Activated T-cell treated with anti-CD3 and anti-CD28 coated beads, Interleukin-2, amount 50 U/mL, for 24 hours (primary cell): ENCODE measurements around the gene PHLPP1.

Experiments used
- DNase-seq: peaks from one replicate; pipeline ENCODE4 v3.0.0-alpha.2; 2020
- H3K27ac Mint-ChIP-seq: 2 replicates; pipeline ENCODE4 v1.8.0; 2020; ENCODE audit warnings: mild to moderate bottlenecking, mixed read lengths
- H3K27me3 Mint-ChIP-seq: 2 replicates; pipeline ENCODE4 v1.8.0; 2020; ENCODE audit warnings: mixed read lengths
- H3K36me3 Mint-ChIP-seq: 2 replicates; pipeline ENCODE4 v1.8.0; 2020; ENCODE audit warnings: low read depth, mixed read lengths
- H3K4me1 Mint-ChIP-seq: 2 replicates; pipeline ENCODE4 v1.8.0; 2020; ENCODE audit warnings: low read depth, mixed read lengths
- H3K4me3 Mint-ChIP-seq: 2 replicates; pipeline ENCODE4 v1.8.0; 2020; ENCODE audit warnings: mild to moderate bottlenecking, moderate library complexity, mixed read lengths
- H3K9me3 Mint-ChIP-seq: 2 replicates; pipeline ENCODE4 v1.8.0; 2020; ENCODE audit warnings: mixed read lengths

The PHLPP1 gene

DNA sequence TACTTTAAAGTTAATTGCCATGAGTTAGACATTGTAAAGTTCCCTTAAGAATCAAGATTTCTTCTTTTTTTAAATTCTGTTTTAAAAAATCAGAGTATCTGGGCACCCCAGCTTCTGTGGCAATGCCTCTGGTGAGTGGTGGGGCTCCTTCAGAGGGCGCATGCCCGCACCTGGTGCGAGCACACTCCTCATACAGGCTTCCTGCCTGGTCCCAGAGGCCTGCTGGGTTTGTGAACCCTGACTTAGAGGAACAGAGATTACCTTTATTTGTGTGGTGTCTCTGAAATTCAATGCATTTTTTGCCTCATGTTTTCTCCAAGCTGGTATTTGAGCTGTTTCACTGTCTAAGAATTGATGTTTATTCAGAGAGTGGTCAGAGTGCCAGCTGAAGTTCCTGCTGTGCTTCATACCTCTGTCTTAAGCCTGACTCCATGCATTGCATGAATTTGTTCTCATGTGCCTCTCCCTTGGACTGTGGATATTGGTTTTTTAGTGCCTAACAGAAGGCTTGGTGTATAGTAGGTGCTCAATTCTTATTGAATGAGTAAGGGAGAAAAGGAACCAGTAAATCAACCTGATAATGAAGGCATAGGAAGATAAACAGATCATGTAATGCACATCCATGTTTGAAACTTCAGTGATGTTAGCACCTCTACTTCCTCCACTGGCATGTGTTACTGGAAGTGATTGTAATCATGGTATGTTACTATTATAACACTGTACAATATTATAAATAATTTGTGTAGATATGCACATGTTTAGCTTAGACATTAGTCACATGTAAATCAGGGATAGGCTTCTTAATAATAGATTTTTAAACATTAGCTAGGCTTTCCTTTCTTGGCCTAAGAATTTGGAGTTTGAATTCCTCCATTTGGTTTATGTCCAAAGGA lies 29.0 kb downstream of the PHLPP1 start:
- Mint-ChIP-seq H3K4me1 (peaks cover 24% of the 10 kb centered on the region), H3K9me3 (no peaks in the 10 kb centered on the region), H3K27me3 (no peaks in the 10 kb centered on the region), H3K4me3 (no peak overlapping the region), H3K36me3 (no peaks in the 10 kb centered on the region), H3K27ac (no peak overlapping the region)
- DNase-seq = no peak

DNA sequence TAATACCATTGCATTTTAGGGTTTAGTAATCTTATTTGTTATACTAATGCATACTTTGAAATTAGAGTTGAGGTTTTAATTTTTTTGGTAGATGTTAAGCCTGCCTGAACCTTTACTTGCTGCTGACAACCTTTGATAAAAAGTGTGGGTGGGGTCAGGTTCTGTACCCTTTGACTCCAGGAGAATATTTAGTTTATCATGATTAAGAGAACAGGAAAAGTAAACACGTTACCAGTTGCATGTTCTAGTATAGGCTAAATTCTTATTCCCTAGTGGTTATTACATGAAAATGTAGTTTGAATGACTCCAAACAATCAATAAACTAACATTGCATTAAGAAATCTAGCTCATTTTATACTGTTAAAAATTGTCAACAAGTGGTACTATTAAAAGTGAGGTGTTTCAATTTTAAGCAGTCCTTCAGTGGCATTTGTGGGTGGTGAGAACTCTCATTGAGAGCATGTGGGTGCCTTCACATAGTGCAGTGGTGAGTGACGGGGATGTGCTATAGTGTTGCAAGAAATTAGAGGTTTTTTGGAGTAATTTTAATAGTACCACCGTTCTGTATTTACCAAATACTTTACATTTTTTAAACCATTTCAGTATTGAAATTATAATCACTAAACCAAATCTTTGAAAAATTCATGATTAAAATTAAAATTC lies 29.9 kb downstream of the PHLPP1 start:
- Mint-ChIP-seq H3K4me1 (peaks cover 20% of the 10 kb centered on the region), H3K36me3 (no peaks in the 10 kb centered on the region), H3K9me3 (no peaks in the 10 kb centered on the region), H3K27me3 (no peaks in the 10 kb centered on the region), H3K4me3 (no peak overlapping the region), H3K27ac (no peak overlapping the region)
- no peak for DNase-seq

DNA sequence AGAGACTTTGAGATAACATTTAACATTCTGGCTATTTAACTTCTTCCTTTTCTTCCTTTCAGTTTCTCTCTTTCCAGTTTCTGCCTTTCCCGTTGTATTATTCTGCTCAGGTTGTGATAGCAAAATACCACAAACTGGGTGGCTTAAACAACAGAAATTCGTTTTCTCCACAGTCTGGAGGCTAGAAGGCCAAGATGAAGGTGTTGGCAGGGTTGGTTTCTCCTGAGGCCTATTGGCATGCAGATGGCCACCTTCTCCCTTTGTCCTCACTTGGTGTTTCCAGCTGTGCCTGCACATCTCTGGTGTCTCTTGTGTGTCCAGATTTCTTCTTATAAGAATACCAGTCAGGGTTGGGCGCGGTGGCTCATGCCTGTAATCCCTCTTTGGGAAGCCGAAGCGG lies 34.0 kb downstream of the PHLPP1 start:
- no peaks in the 10 kb centered on the region for H3K27me3 Mint-ChIP-seq
- peaks cover 17% of the 10 kb centered on the region for H3K4me1 Mint-ChIP-seq
- no peaks in the 10 kb centered on the region for H3K9me3 Mint-ChIP-seq
- no peaks in the 10 kb centered on the region for H3K36me3 Mint-ChIP-seq
- H3K4me3 Mint-ChIP-seq = no peak overlapping the region
- no peak overlapping the region for H3K27ac Mint-ChIP-seq
- DNase-seq = no peak

DNA sequence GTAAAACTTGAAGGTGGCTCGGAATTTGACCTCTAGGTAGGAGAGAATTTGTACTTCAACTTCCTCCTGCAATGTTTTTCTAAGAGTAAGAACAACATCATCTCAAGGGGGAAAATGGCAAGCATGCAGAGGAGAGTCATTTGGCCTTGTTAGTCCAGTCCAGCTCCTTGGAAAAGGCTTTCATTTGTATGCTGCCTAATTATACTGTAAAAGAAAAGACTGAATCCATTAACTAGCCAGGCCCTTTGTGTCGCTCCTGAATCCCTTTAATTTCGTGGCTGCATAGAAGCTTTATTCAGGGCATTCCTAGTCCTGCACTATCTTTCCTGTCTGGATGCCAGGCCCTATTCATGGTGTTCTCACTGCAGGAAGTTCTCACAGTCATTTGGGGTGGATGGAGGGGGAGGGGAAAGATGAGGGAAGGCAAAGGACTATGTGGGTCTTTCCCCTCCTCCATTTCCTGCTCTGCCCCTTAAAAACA lies 36.0 kb downstream of the PHLPP1 start:
- Mint-ChIP-seq H3K4me1 (peaks cover 12% of the 10 kb centered on the region), H3K36me3 (no peaks in the 10 kb centered on the region), H3K27ac (no peak overlapping the region), H3K27me3 (no peaks in the 10 kb centered on the region), H3K9me3 (peaks cover 3% of the 10 kb centered on the region), H3K4me3 (no peak overlapping the region)
- DNase-seq = no peak

DNA sequence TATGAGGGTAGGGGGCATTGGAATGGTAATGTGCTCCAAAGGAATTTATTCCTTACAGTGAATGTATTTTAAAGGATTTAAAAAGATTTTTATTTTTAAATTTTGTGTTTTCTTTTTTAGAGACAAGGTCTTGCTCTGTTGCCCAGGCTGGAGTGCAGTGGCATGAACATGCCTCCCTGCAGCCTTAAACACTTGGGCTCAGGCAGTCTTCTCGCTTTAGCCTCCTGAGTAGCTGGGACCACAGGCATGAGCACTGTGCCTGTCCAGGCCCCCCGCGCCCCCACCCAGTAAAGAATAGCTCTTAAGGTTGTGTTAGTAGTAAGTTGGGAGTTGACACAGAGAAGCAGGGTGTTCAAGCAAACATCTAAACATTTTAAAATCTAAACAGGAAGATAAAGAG lies 36.6 kb downstream of the PHLPP1 start:
- peaks cover 12% of the 10 kb centered on the region for H3K4me1 Mint-ChIP-seq
- H3K4me3 Mint-ChIP-seq = no peak overlapping the region
- no peaks in the 10 kb centered on the region for H3K27me3 Mint-ChIP-seq
- no peaks in the 10 kb centered on the region for H3K36me3 Mint-ChIP-seq
- no peak for DNase-seq
- peaks cover 3% of the 10 kb centered on the region for H3K9me3 Mint-ChIP-seq
- no peak overlapping the region for H3K27ac Mint-ChIP-seq

DNA sequence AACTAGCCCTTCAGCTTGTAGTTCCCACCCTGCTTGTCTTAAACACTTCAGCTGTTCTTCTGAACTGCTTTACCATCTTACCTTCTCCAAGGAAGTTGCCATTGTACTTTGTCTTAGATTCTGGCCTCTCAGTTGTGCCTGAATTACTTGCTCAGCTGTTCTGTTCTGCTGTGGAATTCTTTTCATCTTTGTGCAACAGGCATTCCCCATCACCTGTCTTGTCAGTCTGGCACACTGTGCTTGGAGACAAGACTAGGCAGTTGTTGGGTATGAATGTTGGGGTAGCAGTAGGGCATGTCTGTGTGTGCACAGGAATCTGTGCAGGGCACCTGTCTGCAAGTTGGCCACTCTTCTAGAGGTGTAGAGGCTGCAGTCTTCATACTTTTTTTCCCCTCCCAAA lies 38.7 kb downstream of the PHLPP1 start:
- no peak for DNase-seq
- H3K36me3 Mint-ChIP-seq = no peaks in the 10 kb centered on the region
- peaks cover 3% of the 10 kb centered on the region for H3K9me3 Mint-ChIP-seq
- H3K4me3 Mint-ChIP-seq = no peak overlapping the region
- H3K27ac Mint-ChIP-seq = no peak overlapping the region
- no peaks in the 10 kb centered on the region for H3K27me3 Mint-ChIP-seq
- H3K4me1 Mint-ChIP-seq = peaks cover 12% of the 10 kb centered on the region

DNA sequence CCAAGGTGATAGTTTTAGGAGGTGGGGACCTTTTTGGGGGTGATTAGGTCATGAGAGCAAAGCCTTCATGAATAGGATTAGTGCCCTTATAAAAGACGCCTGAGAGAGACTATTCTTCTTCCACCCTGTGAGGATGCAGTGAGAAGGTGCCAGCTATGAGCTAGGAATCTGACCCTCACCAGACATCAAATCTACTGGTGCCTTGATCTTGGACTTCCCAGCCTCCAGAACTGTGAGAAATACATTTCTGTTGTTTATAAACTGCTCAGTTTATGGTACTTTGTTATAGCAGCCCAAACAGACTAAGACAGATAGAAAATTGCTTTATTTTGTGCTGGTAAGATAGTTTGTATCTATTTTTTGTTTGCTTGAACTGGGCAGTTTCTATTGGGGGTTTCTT lies 40.1 kb downstream of the PHLPP1 start:
- no peak for DNase-seq
- peaks cover 3% of the 10 kb centered on the region for H3K9me3 Mint-ChIP-seq
- H3K36me3 Mint-ChIP-seq = no peaks in the 10 kb centered on the region
- no peak overlapping the region for H3K4me3 Mint-ChIP-seq
- no peak overlapping the region for H3K27ac Mint-ChIP-seq
- H3K27me3 Mint-ChIP-seq = no peaks in the 10 kb centered on the region
- peaks cover 12% of the 10 kb centered on the region for H3K4me1 Mint-ChIP-seq

DNA sequence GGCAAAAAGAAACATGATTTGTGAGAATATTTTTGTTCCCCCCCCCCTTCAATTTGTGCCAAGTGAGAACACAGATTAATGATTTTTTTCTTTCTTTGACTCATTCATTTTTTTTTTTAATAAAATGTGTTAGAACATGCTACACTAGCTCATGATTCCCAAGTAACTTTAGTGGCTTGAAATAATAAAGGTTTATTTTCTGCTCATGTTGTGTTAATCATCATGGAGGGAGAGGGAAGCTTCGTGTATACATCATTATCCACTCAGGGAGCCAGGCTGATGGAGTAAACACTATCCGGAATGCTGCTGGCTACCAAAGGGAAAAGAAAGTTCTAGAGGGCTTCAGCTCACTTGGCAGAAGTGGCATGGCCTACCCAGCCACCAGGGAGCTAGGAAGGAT lies 40.6 kb downstream of the PHLPP1 start:
- DNase-seq = no peak
- H3K27me3 Mint-ChIP-seq = no peaks in the 10 kb centered on the region
- H3K4me3 Mint-ChIP-seq = no peak overlapping the region
- H3K9me3 Mint-ChIP-seq = peaks cover 3% of the 10 kb centered on the region
- no peak overlapping the region for H3K27ac Mint-ChIP-seq
- H3K36me3 Mint-ChIP-seq = no peaks in the 10 kb centered on the region
- peaks cover 7% of the 10 kb centered on the region for H3K4me1 Mint-ChIP-seq

DNA sequence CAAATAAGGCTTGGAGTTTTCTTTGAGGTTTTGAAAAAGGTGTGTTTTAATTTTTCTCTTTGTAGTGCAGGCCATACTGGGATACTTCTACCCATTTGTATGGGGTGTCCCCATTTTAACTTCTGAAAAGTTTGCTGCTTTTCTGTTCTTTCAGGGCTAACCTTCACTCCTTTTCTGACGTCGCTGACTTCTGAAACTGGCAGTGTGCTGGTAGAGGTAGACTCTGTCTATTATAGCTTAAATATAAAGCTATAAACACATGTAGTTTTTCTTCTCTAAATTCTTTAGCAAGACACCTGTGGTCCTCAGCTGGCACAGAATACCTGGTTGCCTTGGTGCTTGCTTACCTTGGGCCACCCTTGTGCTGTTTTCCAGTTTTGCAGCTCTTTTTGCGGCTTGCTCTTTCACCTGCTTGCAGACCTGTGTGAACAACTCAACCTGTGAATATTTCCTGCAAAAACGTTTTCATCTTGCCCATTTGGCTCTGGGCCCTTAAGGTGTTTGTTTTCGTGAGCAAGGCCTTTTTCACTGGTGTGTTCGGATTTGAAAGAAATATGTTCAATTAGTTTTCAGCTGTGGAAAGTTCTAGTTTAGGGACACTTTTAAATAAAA lies 42.2 kb downstream of the PHLPP1 start:
- no peaks in the 10 kb centered on the region for H3K4me1 Mint-ChIP-seq
- DNase-seq = no peak
- H3K27me3 Mint-ChIP-seq = no peaks in the 10 kb centered on the region
- peaks cover 3% of the 10 kb centered on the region for H3K9me3 Mint-ChIP-seq
- no peak overlapping the region for H3K27ac Mint-ChIP-seq
- H3K4me3 Mint-ChIP-seq = no peak overlapping the region
- H3K36me3 Mint-ChIP-seq = no peaks in the 10 kb centered on the region

DNA sequence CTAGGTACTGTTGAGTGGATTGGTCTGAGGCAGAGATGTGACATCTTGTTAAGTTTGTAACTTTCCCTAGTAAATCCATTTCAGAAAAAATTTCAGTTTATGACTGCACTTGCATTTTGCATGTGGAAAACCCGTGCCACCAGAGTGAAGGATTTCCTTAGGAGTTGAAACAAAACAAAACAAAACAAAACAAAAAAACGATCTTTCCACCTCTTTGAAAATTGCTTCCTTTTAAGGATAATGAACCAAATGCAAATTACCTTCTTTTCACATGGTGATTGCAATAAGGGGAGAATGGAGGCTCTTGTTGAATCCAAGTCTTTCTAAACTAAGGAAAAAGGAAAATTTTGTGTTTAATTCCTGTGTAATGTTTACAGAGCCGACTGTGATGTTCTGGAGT lies 43.2 kb downstream of the PHLPP1 start:
- no peaks in the 10 kb centered on the region for H3K36me3 Mint-ChIP-seq
- no peaks in the 10 kb centered on the region for H3K27me3 Mint-ChIP-seq
- peaks cover 1% of the 10 kb centered on the region for H3K4me1 Mint-ChIP-seq
- H3K9me3 Mint-ChIP-seq = peaks cover 3% of the 10 kb centered on the region
- no peak overlapping the region for H3K4me3 Mint-ChIP-seq
- DNase-seq = no peak
- H3K27ac Mint-ChIP-seq = no peak overlapping the region

DNA sequence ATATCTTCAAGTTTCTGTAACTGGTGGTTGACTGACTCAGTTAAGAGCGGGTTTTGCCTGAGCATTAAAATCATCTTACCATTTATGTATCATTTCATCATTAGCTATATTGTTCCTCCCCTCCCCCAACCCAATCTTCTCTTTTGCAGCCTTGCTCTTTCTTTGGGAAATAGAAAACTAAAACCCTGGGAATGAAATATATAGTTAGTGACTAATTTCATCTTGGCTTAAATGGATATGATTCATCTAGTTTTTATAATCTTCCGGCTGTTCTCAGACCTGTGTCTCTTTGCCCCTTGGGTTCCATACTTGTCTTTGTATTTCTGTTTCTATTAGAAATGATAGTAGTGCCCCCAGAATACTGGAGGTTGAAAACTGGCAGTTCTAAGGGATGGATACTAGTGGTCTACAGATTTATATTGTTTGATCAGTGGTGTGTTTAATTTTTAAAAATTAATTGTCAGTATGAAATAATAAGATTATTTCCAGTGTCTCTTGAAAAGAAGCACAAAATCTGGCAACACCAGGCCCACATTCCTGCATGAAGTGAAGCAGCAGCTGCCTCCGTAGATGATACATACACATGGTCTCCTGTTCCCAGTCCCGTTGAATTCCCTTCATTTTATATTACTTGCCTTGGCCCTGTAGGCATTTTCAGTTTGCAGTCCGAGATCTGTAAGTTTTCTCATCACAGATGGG lies 44.5 kb downstream of the PHLPP1 start:
- Mint-ChIP-seq H3K27ac (no peak overlapping the region), H3K27me3 (no peaks in the 10 kb centered on the region), H3K9me3 (peaks cover 3% of the 10 kb centered on the region), H3K4me1 (peaks cover 1% of the 10 kb centered on the region), H3K4me3 (no peak overlapping the region), H3K36me3 (no peaks in the 10 kb centered on the region)
- DNase-seq = no peak

DNA sequence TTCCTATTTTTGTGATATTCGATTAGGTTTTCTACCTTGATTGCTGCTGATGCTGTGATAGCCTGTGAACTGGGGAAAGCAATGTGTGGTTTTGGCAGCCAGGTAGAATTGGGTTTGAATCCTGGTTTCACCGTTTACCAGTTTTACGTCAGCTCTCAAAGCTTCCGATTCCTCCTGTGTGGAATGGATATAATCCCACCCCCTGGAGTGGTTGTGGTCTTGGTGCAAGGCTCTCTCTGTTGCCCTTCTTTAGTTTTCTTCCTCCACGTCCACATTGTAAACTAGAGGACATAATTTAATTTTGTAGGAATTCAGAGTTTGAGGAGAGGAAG lies 45.0 kb downstream of the PHLPP1 start:
- no peaks in the 10 kb centered on the region for H3K27me3 Mint-ChIP-seq
- no peak for DNase-seq
- H3K4me1 Mint-ChIP-seq = peaks cover 1% of the 10 kb centered on the region
- H3K36me3 Mint-ChIP-seq = no peaks in the 10 kb centered on the region
- no peak overlapping the region for H3K4me3 Mint-ChIP-seq
- H3K9me3 Mint-ChIP-seq = no peaks in the 10 kb centered on the region
- no peak overlapping the region for H3K27ac Mint-ChIP-seq

DNA sequence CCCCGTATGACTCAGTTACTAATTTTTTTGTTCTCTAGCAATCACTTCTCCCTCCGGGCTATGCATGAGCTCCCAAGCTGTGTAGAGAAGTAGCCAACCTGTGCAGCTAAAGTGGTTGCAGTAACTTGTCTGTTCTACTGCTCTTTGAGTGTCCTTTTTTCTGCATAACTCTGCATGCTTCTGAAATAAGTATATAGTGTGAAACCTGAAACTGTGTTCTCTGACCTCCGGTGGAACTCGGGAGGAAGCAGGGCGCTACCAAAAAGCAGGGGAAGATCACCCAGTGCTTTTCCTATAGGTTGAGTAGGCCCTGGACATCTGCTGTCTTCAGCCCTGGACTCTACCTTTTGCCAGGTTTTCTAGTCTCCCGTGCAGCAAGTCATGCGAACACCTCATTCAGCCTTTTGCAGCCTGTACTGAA lies 47.8 kb downstream of the PHLPP1 start:
- Mint-ChIP-seq H3K4me1 (peaks cover 14% of the 10 kb centered on the region), H3K27me3 (no peaks in the 10 kb centered on the region), H3K36me3 (no peaks in the 10 kb centered on the region), H3K9me3 (no peaks in the 10 kb centered on the region), H3K4me3 (no peak overlapping the region), H3K27ac (no peak overlapping the region)
- DNase-seq = no peak

DNA sequence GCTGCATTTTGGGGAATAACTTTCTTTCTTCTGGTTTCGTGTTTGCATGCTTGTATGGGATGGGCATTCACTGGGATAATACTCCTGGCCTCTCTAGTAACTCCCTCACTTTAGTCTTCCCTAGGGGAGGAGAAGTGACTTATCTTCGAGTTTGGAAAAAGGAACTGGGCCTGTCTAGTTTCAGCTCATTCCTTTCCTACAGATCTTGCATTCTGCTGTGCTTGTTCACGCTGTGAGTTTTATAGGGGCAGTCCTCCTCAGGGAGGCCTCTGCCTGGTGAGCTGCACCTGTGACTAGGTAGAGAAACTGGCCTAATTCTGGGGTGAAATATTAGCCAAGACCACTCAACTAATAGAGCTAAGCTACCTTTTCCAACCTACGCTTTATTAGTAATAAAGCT lies 50.9 kb downstream of the PHLPP1 start:
- Mint-ChIP-seq H3K4me3 (no peak overlapping the region), H3K36me3 (no peaks in the 10 kb centered on the region), H3K4me1 (peaks cover 22% of the 10 kb centered on the region), H3K9me3 (no peaks in the 10 kb centered on the region), H3K27me3 (no peaks in the 10 kb centered on the region), H3K27ac (no peak overlapping the region)
- DNase-seq = no peak
